ENCODE data around the gene EVL.
A peak's percentile ranks its signal among the peaks of the same experiment; 100 is the strongest.

EVL gene

GRCh38 chr14:100132161-100132902, 67.1 kb downstream of the EVL start:
- DNase-seq: no peak

- DNase-seq: no peak
Observed at GRCh38 chr14:100132903-100133510, 67.8 kb downstream of the EVL start.

GRCh38 chr14:100134586-100134985, 69.4 kb downstream of the EVL start:
- DNase-seq: no peak

- DNase-seq: no peak
Observed at GRCh38 chr14:100135073-100135472, 69.9 kb downstream of the EVL start.

- no peak for DNase-seq
Observed at GRCh38 chr14:100135784-100136183, 70.6 kb downstream of the EVL start.

- no peak for DNase-seq
Observed at GRCh38 chr14:100137173-100137572, 72.0 kb downstream of the EVL start.

- no peak for DNase-seq
Observed at GRCh38 chr14:100138082-100138787, 73.0 kb downstream of the EVL start.

GRCh38 chr14:100138955-100139354, 73.7 kb downstream of the EVL start:
- DNase-seq: no peak

GRCh38 chr14:100140452-100141078, 75.3 kb downstream of the EVL start:
- DNase-seq: no peak

GRCh38 chr14:100141098-100141497, 75.9 kb downstream of the EVL start:
- DNase-seq: no peak

GRCh38 chr14:100142073-100143040, 77.1 kb downstream of the EVL start:
- no peak for DNase-seq

GRCh38 chr14:100143523-100143922, 78.3 kb downstream of the EVL start:
- DNase-seq: no peak

- no peak for DNase-seq
Observed at GRCh38 chr14:100143934-100144333, 78.7 kb downstream of the EVL start.

- DNase-seq: no peak
Observed at GRCh38 chr14:100144645-100144995, 79.4 kb downstream of the EVL start.

GRCh38 chr14:100144996-100145646, 79.9 kb downstream of the EVL start:
- DNase-seq: no peak

- DNase-seq: no peak
Observed at GRCh38 chr14:100145682-100146464, 80.7 kb downstream of the EVL start.

- DNase-seq: no peak
Observed at GRCh38 chr14:100146531-100147091, 81.4 kb downstream of the EVL start.

GRCh38 chr14:100147181-100147631, 82.0 kb downstream of the EVL start:
- DNase-seq: peak; percentile 39

GRCh38 chr14:100147691-100148464, 82.7 kb downstream of the EVL start:
- DNase-seq: no peak

All from effector CD4-positive, alpha-beta T cell (primary cell).